HepG2 (cell line): ENCODE results near the gene AGER. TPM values are rescaled to one million over a fixed set of nuclear protein-coding genes. Genes with fewer than 3 reads are reported as not detected.

Experiments
- BORCS8-MEF2B ChIP-seq: sonication (generic); formaldehyde crosslinking; IDR thresholded peaks from 2 replicates; pipeline ENCODE4 v1.8.0; 2022; ENCODE audit warnings: mild to moderate bottlenecking, missing genetic modification reagents
- CCAR2 ChIP-seq: fragments of 200-400 bp; formaldehyde crosslinking; optimal IDR thresholded peaks from 2 replicates; pipeline ENCODE3; 2018; ENCODE audit warnings: low read depth, mild to moderate bottlenecking, low read length, moderate library complexity
- DMAP1 ChIP-seq: IDR thresholded peaks from 2 replicates; pipeline ENCODE4 v1.6.1; 2016
- GATA4 ChIP-seq: sonication (generic); IDR thresholded peaks from 2 replicates; pipeline ENCODE4 v1.6.1; 2016; ENCODE audit warnings: antibody characterized with exemption, low read depth, borderline replicate concordance
- HMGXB3 ChIP-seq: sonication (generic); formaldehyde crosslinking; IDR thresholded peaks from 2 replicates; pipeline ENCODE4 v1.4.0; 2020; ENCODE audit warnings: missing genetic modification reagents, borderline replicate concordance
- PAWR ChIP-seq: sonication (generic); formaldehyde crosslinking; IDR thresholded peaks from 2 replicates; pipeline ENCODE4 v1.4.0; 2020; ENCODE audit warnings: missing genetic modification reagents, mild to moderate bottlenecking, borderline replicate concordance
- POLR2AphosphoS2 ChIP-seq: IDR thresholded peaks from 2 replicates; pipeline ENCODE4 v1.6.1; 2011; ENCODE audit warnings: low read depth, low read length, improper control_type of control experiment
- PRMT3 ChIP-seq: sonication (generic); formaldehyde crosslinking; IDR thresholded peaks from 2 replicates; pipeline ENCODE4 v1.8.1; 2022; ENCODE audit warnings: low read depth, mild to moderate bottlenecking, moderate library complexity, missing genetic modification reagents, borderline replicate concordance
- SATB2 ChIP-seq: sonication (generic); formaldehyde crosslinking; IDR thresholded peaks from 2 replicates; pipeline ENCODE4 v1.5.0; 2020; ENCODE audit warnings: missing genetic modification reagents
- SRSF9 ChIP-seq: fragments of 200-400 bp; formaldehyde crosslinking; IDR thresholded peaks from 2 replicates; pipeline ENCODE4 v1.6.1; 2018; ENCODE audit warnings: borderline replicate concordance, mild to moderate bottlenecking, low read depth, low read length; ENCODE audit not compliant: insufficient read depth, poor library complexity, severe bottlenecking
- TRIM22 ChIP-seq: fragments of 450-650 bp; IDR thresholded peaks from 2 replicates; pipeline ENCODE4 v1.6.1; 2017
- ZNF12 ChIP-seq: sonication (generic); formaldehyde crosslinking; IDR thresholded peaks from 2 replicates; pipeline ENCODE4 v1.5.0; 2020; ENCODE audit warnings: missing genetic modification reagents
- ZNF605 ChIP-seq: sonication (generic); formaldehyde crosslinking; IDR thresholded peaks from 2 replicates; pipeline ENCODE4 v1.8.0; 2022; ENCODE audit warnings: mild to moderate bottlenecking, missing genetic modification reagents
- ZNF616 ChIP-seq: sonication (generic); formaldehyde crosslinking; IDR thresholded peaks from 2 replicates; pipeline ENCODE4 v1.5.0; 2020; ENCODE audit warnings: low read depth, mild to moderate bottlenecking, missing genetic modification reagents
- ZNF740 ChIP-seq: sonication (generic); formaldehyde crosslinking; IDR thresholded peaks from 2 replicates; pipeline ENCODE4 v1.4.0; 2020; ENCODE audit warnings: missing genetic modification reagents
- ZNF790 ChIP-seq: sonication (generic); formaldehyde crosslinking; IDR thresholded peaks from 2 replicates; pipeline ENCODE4 v1.8.0; 2022; ENCODE audit warnings: missing genetic modification reagents, mild to moderate bottlenecking, borderline replicate concordance
- polyA plus RNA-seq, 8 experiments: library from polyadenylated mRNA; depleted of rRNA in 3 of 8; stranded (reverse) in 7 of 8; unstranded in 1 of 8; fragments of >200 nt; fragmentation: Illumina TruSeq in 4 of 8; extraction: Trizol in 4 of 8; gene quantifications; 2 replicates each; pipeline versions ENCODE4 v1.2.1 to v1.2.3, GENCODE V29; 2011 to 2016; ENCODE audit warnings: low read depth in 4 of 8, missing spikeins in 1 of 8, mixed read lengths in 1 of 8; ENCODE audit not compliant: insufficient read depth in 1 of 8
- total RNA-seq, 5 experiments: library from RNA; depleted of rRNA; stranded (reverse); fragments of >200 nt; fragmentation: Illumina TruSeq; extraction: Trizol; gene quantifications; 2 replicates each; pipeline ENCODE4 v1.2.3, GENCODE V29; 2016; ENCODE audit warnings: low read depth in 1 of 5
- TF ChIP-seq, protein P1 (sequence below): sonication (generic); formaldehyde crosslinking; conservative IDR thresholded peaks from 2 replicates; pipeline ENCODE4 v1.4.0; 2020; ENCODE audit warnings: missing genetic modification reagents
- TF ChIP-seq, protein P2 (sequence below): sonication (generic); formaldehyde crosslinking; IDR thresholded peaks from 2 replicates; pipeline ENCODE4 v1.5.1; 2020; ENCODE audit warnings: mild to moderate bottlenecking, missing genetic modification reagents, moderate library complexity

Gene AGER
- total and polyA plus RNA-seq, 2 of the 13 experiments (the other 11 are each of a cell fraction or from before 2014, with no cell fraction given), result 1.9 to 5.1 TPM

DNA sequence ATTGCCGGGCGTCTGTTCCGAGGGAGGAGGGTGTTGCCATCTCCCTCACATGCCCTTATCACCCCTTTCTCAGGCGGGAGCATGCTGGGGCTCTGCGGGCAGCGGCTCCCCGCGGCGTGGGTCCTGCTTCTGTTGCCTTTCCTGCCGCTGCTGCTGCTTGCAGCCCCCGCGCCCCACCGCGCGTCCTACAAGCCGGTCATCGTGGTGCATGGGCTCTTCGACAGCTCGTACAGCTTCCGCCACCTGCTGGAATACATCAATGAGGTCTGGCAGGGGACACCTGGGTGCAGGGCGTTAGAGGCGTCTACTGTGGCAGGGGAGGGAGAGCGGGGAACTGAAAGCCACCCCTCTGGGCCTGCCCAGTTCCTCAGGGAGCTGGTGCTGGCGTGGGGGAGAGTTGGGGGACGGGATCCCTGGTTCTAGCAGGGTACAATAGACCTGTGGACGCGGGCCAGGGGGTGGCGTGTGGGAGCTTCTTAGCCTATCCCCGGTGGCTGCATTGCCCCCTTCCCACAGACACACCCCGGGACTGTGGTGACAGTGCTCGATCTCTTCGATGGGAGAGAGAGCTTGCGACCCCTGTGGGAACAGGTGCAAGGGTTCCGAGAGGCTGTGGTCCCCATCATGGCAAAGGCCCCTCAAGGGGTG is 29.4 kb downstream of the AGER start (continued):
- TF ChIP-seq, protein P1, sequence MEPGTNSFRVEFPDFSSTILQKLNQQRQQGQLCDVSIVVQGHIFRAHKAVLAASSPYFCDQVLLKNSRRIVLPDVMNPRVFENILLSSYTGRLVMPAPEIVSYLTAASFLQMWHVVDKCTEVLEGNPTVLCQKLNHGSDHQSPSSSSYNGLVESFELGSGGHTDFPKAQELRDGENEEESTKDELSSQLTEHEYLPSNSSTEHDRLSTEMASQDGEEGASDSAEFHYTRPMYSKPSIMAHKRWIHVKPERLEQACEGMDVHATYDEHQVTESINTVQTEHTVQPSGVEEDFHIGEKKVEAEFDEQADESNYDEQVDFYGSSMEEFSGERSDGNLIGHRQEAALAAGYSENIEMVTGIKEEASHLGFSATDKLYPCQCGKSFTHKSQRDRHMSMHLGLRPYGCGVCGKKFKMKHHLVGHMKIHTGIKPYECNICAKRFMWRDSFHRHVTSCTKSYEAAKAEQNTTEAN (CRISPR knock-in tag), result no peak
- TF ChIP-seq, protein P2, sequence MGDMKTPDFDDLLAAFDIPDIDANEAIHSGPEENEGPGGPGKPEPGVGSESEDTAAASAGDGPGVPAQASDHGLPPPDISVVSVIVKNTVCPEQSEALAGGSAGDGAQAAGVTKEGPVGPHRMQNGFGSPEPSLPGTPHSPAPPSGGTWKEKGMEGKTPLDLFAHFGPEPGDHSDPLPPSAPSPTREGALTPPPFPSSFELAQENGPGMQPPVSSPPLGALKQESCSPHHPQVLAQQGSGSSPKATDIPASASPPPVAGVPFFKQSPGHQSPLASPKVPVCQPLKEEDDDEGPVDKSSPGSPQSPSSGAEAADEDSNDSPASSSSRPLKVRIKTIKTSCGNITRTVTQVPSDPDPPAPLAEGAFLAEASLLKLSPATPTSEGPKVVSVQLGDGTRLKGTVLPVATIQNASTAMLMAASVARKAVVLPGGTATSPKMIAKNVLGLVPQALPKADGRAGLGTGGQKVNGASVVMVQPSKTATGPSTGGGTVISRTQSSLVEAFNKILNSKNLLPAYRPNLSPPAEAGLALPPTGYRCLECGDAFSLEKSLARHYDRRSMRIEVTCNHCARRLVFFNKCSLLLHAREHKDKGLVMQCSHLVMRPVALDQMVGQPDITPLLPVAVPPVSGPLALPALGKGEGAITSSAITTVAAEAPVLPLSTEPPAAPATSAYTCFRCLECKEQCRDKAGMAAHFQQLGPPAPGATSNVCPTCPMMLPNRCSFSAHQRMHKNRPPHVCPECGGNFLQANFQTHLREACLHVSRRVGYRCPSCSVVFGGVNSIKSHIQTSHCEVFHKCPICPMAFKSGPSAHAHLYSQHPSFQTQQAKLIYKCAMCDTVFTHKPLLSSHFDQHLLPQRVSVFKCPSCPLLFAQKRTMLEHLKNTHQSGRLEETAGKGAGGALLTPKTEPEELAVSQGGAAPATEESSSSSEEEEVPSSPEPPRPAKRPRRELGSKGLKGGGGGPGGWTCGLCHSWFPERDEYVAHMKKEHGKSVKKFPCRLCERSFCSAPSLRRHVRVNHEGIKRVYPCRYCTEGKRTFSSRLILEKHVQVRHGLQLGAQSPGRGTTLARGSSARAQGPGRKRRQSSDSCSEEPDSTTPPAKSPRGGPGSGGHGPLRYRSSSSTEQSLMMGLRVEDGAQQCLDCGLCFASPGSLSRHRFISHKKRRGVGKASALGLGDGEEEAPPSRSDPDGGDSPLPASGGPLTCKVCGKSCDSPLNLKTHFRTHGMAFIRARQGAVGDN (CRISPR knock-in tag), result peak; percentile 87
- TF ChIP-seq TRIM22 (no peak), SRSF9 (no peak), ZNF605 (CRISPR knock-in tag) (no peak; the same call in 1 of the 2 replicates), ZNF790 (CRISPR knock-in tag) (no peak), CCAR2 (no peak), PAWR (CRISPR knock-in tag) (no peak), BORCS8-MEF2B (CRISPR knock-in tag) (0 out of 2 replicates have a peak, but pooled peaks have one; percentile 21), SATB2 (CRISPR knock-in tag) (no peak), POLR2AphosphoS2 (no peak), PRMT3 (peak; percentile 27; the same call in 1 of the 2 replicates), ZNF12 (CRISPR knock-in tag) (no peak; the same call in 1 of the 2 replicates), DMAP1 (CRISPR knock-in tag) (no peak), HMGXB3 (CRISPR knock-in tag) (no peak), ZNF740 (CRISPR knock-in tag) (no peak; the same call in 1 of the 2 replicates), GATA4 (no peak), ZNF616 (CRISPR knock-in tag) (no peak)
